Body of pancreas (tissue), 4 donors: ENCODE data around the gene COLGALT1.

Source experiments
- POLR2A ChIP-seq, 3 donors: fragments of 450-650 bp; IDR thresholded peaks; one replicate each; pipeline ENCODE4 v1.6.1; 2016; ENCODE audit warnings: antibody characterized with exemption in 3 of 3, mild to moderate bottlenecking in 2 of 3
- TF ChIP-seq, protein P1 (sequence below), 7 experiments: fragments of 450-650 bp in 4 of 7; fragments of 200-600 bp in 3 of 7; sonication (generic) in 3 of 7; IDR thresholded peaks; one replicate each; pipeline ENCODE4 v1.5.1; 2016 to 2019; ENCODE audit warnings: antibody characterized with exemption in 7 of 7

DNA sequence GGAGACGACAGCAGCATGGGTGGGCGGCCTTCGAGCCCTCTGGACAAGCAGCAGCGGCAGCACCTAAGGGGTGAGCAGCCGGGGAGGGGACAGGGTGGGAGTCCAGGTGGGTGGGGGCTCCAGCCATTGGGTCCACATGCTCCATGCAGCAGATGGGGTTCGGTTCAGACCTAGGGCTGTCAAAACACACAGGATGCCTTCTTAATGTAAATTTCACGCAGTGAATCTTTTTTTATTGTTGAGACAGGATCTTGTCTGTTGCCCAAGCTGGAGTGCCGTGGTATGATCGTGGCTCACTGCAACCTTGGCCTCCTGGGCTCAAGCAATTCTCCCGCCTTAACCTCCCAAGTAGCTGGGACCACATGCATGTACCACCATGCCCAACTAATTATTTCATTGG is 28.1 kb upstream of the COLGALT1 start:
- TF ChIP-seq, protein P1, sequence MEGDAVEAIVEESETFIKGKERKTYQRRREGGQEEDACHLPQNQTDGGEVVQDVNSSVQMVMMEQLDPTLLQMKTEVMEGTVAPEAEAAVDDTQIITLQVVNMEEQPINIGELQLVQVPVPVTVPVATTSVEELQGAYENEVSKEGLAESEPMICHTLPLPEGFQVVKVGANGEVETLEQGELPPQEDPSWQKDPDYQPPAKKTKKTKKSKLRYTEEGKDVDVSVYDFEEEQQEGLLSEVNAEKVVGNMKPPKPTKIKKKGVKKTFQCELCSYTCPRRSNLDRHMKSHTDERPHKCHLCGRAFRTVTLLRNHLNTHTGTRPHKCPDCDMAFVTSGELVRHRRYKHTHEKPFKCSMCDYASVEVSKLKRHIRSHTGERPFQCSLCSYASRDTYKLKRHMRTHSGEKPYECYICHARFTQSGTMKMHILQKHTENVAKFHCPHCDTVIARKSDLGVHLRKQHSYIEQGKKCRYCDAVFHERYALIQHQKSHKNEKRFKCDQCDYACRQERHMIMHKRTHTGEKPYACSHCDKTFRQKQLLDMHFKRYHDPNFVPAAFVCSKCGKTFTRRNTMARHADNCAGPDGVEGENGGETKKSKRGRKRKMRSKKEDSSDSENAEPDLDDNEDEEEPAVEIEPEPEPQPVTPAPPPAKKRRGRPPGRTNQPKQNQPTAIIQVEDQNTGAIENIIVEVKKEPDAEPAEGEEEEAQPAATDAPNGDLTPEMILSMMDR (IDR thresholded peaks at IDR 0.05) = no peak
- TF ChIP-seq POLR2A (IDR thresholded peaks at IDR 0.05) = no peak
